Fibroblast of upper back skin (primary cell): ENCODE data around the gene PRIMPOL.

Experiments
- DNase-seq: peaks from one replicate; pipeline ENCODE4 v3.0.0-alpha.2; 2013

PRIMPOL gene

DNA sequence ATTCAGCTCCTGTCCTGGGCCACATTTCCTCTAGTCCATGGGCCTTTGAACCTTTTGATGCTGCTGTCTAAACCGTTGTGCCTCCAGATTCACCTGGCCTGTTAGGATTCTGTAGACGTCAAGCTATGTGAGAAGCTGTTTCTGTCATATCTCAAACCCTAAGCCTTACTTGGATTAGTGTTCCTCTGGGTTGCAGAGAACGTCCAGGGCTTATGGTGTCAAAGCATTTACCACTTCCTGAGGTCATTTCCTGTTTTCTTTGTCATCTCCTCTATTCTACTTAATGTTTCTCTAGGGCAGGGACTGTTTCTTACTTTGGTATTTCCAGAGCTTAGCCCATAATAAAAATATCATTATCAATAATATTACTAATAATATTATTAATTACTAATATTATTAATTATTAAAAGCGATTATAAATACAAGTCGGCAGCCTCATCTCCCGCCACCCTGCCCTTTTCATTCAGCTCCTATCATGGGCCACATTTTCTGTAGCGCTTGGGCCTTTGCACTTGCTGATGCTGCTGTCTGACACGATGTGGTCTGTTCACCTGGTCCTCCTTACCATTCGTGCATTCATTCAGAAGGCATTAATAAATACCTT is 19.1 kb downstream of the PRIMPOL start:
- no peak for DNase-seq

DNA sequence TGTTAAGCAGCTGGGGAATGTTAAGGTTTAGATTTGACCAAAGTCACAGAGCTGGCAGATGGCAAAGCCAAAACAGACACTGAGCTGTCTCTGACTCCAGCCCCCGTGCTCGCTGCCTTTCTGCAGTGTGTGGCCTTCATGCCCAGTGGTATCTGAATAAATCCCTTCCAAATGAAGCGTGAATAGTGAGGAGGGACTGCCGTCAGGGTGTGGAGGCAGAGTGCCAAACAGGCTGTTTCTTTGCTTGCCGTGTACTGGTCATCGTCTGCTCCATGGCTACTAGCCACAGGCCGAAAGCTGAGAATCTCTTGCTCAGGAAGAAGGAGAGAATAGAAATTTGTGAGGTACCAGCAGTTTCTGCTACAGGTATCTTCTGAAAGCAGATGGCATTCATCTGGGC is 19.7 kb downstream of the PRIMPOL start:
- no peak for DNase-seq

GRCh38 chr4:184671101-184671500 is 21.6 kb downstream of the PRIMPOL start:
- DNase-seq = no peak

DNA sequence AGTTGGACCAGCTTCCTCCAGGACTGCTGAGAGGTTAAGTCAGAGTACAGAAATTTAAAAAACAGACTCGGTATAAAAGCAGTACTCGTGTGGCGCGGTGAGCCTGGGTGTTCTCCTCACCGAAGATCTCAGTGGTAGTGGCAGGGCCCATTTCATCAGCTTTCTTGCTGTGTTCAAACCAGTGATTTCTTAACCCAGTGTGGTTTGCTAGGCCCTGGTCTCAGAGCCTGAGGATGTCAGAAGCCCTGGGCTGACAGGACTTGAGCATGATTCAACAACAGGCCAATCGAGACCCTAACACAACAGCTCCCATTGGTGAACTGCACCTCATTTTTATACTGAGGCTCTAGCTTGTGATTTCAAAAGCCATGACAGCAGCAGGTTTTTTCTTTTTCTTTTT is 23.2 kb downstream of the PRIMPOL start:
- DNase-seq = no peak

DNA sequence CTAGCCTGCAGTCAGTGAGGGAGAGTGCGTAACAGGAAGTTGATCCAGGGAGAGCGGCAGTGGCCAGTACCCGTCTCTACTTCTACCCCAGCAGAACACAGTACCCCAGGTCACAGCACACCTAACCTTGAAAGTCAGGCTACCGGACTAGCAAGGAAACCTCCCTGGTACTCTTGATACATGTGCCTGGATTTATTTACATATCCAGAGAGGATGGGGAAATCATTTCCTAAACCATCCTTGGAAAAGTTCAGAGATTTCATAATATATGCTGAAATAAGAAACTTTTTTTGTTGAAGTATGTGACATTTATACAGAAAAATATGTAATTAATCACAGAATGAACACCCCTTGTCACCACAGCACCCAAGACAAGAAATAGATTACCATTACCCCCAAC is 24.5 kb downstream of the PRIMPOL start:
- DNase-seq = no peak

DNA sequence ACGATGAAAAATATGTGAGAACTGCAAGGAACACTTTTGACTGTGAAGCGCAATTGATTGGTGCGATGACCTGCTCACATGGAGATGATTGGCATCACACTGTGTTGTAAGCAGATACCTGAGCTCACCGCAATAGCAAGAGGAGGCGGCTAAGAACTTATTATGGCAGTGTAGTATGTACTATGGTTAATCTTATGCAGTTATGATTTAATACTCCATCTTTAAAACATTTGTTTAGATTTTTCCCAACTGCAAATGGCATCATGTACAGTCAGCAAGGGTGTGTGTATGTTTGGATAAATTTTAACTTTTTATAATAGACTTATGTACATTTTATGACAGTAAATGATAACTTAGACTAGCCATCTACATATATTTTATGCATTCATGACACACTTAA is 25.5 kb downstream of the PRIMPOL start:
- no peak for DNase-seq

DNA sequence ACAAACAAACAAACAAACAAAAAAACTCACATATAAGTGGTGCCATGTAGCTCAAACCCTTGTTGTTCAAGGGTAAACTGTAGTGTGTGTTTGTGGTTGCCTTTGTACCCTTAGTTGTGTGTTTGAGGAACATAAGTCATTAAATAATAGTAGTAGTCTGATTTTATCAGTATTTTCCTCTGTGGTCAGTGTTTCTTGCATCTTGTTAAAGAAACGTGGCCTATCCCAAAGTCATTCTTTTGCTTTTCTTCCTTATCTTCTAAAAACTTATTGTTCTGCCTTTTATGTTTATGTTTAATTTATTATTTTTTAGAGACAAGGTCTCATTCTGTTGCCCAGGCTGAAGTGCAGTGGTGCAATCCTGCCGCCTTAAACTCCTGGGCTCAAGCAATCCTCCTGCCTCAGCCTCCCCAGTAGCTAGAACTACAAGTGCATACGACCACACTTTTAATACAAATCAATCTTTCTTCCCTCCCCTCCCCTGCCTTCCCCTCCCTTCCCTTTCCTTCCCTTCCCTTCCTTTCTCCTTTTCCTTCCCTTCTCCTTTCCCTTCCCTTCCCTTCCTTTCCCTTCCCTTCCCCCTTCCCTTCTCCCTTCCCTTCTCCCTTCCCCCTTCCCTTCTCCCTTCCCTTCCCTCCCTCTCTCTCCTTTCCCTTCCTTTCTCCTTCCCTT is 26.4 kb downstream of the PRIMPOL start:
- DNase-seq = no peak

DNA sequence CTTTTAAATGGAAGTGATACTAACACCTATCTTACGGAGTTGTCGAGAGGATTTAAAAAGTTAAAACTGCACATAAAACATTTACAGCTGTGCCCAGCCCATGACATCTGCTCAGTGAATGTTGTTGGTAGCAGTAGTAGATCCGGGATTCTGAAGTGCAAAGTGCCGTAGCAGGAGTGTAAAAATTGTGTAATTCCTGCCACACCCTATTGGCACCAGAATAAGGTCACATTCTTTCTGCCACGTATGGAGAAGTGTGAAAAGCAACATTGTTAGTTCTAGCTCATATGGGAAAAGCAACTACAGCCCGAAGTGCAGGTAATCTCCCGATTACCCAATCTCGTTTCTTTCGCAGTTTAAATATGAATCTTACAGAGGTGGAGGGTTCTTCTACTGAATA is 31.2 kb downstream of the PRIMPOL start:
- DNase-seq = no peak

DNA sequence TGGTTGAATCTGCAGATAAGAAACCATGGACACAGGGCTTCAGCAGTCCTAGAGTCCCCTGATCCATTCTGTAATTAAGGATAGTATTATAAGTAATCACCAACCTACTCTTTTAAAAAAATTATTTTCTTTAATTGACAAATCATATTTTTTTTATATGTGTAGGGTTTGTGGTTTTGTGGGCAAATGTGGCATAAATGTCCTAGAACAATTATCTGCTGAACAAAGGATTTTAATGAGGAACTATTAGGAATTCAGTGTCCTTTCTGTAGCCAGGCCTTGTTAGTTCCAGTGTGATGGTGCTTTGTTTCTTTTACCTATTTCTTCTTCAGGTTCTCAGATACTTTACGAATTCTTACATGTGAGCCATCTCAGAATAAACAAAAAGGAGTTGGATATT is 32.4 kb downstream of the PRIMPOL start:
- DNase-seq = no peak

GRCh38 chr4:184684491-184685189 is 35.1 kb downstream of the PRIMPOL start:
- no peak for DNase-seq

- DNase-seq = no peak
Observed at GRCh38 chr4:184688005-184688404, 38.5 kb downstream of the PRIMPOL start.

GRCh38 chr4:184688447-184688846 is 38.9 kb downstream of the PRIMPOL start:
- DNase-seq = peak; percentile 88

- no peak for DNase-seq
Observed at GRCh38 chr4:184689681-184690080, 40.1 kb downstream of the PRIMPOL start.

- peak; percentile 58 for DNase-seq
Observed at GRCh38 chr4:184693056-184693455, 43.5 kb downstream of the PRIMPOL start.

GRCh38 chr4:184694412-184694956 is 44.9 kb downstream of the PRIMPOL start:
- no peak for DNase-seq

DNA sequence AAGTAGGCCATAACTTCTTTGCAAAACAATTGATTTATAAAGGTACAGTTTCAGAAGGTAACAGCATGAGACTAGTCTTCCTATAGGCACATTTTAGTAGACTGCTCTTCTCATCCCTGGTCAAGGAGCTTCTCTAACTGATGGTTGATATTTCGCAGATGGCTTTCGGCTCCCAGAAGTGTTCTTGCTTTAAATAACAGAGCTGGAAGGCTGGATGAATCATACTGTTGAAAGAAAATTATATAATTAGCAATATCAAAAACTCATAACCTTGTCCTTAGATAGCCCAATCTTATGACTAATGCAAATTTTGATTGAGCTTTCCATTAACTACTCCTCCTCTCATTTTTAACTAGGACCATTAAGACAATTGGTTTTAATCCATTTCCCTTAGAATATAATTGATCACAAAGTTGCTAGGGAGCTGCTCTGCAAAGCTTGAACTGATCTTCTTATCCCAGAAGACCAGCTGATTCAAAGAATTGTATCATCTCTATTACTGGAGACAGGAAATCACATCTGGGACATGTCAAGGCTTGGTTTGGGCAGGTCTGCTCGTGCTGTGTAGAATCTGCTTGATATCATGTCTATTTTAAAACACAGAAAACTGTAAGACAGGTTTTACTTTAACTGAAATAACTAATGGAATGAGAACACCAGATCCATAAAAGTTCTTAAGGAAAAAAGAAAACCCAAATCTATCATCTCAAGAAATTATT is 45.8 kb downstream of the PRIMPOL start:
- no peak for DNase-seq

DNA sequence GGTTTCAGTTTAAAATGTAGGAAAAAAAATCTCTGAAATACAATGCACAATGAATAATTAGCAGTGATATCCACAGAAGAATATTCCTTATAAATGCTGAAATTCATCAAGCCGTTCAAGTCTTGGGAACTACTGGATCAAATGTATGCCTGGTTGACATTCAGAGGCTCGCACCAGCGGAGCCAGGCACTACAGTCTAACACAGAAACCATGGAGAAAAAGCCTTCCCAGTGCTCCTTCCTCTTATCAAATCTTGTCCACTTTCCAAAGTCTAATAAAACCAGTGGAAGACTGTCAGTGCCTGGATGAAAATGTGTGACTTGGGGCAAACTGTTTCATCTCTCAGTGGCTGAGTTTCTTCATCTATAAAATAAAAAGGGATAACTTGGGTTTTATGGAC is 48.4 kb downstream of the PRIMPOL start:
- no peak for DNase-seq

- DNase-seq = peak; percentile 17
Observed at GRCh38 chr4:184699941-184700340, 50.4 kb downstream of the PRIMPOL start.

GRCh38 chr4:184702114-184702513 is 52.6 kb downstream of the PRIMPOL start:
- DNase-seq = no peak

GRCh38 chr4:184705692-184706091 is 56.2 kb downstream of the PRIMPOL start:
- DNase-seq = no peak

DNA sequence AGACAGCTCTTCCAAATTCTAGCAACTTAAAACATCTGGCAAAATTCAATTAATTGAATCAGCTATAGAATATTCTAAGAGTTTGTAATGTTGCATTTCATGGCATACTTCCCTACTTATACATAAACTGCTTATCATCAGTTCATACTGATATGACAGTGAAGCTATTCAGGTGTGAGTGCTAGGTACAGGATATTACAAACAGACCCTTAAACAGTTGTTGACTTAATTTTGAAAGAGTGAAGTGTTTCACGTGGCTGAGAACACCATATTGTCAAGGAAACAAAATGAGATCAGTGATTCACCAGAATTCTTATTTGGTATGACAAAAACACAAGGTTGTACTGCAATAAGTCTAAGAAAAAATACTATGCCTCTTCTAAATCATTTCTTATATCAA is 56.9 kb downstream of the PRIMPOL start:
- DNase-seq = no peak

DNA sequence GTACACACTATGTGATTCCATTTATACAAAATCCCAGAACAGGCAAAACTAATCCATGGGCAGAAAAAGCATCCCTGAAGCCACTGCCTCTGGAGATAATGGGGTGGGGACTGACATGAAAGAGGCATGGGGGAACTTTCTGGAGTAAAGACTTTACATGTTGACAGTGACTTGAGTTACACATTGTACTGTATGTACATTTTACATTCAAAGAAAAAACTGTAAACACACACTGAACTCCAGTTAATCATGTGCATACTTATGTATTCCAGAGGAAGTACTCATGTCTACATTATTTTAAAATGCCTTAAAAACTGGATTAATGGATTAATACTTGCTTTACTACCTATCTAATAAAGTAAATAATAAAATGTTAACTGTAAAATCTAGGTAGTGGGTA is 62.8 kb downstream of the PRIMPOL start:
- no peak for DNase-seq

DNA sequence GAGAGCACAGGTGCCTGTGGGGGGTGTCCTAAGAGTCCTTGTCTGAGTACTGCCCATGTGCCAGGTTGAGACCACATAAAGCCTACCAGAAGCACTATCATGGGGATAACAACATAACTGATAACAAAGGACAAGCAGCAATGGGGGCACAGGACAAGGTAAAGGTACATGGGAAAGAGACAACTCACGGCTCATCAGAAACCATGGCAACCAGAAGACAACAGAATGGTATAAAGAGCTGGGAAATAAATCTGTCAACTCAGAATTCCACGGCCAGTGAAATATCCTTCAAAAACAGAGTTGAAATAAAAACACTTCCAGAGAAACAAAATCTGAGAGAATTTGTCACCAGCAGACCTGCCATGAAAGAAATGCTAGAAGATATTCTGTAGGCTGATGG is 64.3 kb downstream of the PRIMPOL start:
- no peak for DNase-seq
